ENCODE results near the gene CARD6. TPM values are rescaled to one million over a fixed set of nuclear protein-coding genes. Genes with fewer than 3 reads are reported as not detected.

The CARD6 gene
- total and polyA plus RNA-seq, 9 of the 15 experiments (the other 6 are each of a cell fraction or from before 2014, with no cell fraction given): 3.5 to 8.3 (median 5.9) TPM

- intact Hi-C loops (cut with micrococcal nuclease): loop anchor here (1.0 to 10.0 kb wide), 3 partner anchors 218 to 938 kb away; no protein-coding TSS in a partner anchor
- DNase-seq (ENCODE audit: extremely low read depth in 1 of 4, low spot score in 3 of 4) (no peak), FAIRE-seq (no peak), ATAC-seq (no peak)
- WGBS (ENCODE audit: insufficient coverage, low coverage, missing lambda C conversion rate): 11% methylated on average over 2 of the region's 2 CpGs
- BruUV-seq (replicated peaks): no TSS peak
- Histone ChIP-seq H3K4me2 (ENCODE audit: insufficient read depth, low read length) (no peak overlapping the region), H3K9me3 (replicated peaks; ENCODE audit: control insufficient read depth, insufficient read depth, low read depth, low read length) (no peaks in the 10 kb centered on the region), H4K20me1 (replicated peaks; ENCODE audit: control insufficient read depth, insufficient read depth, low read length) (no peaks in the 10 kb centered on the region), H3K27ac (ENCODE audit: extremely low read depth, low read depth, low read length) (no peak overlapping the region), H3K79me2 (ENCODE audit: control insufficient read depth, insufficient read depth, low read length) (no peaks in the 10 kb centered on the region), H3K9ac (ENCODE audit: insufficient read depth in 1 of 2, low read depth in 2 of 2, low read length in 2 of 2) (no peak overlapping the region), H3K27me3 (ENCODE audit: control insufficient read depth in 2 of 2, insufficient read depth in 2 of 2, low read length in 2 of 2) (no peaks in the 10 kb centered on the region), H2AFZ (ENCODE audit: low read depth, low read length) (no peak overlapping the region), H3K9me1 (ENCODE audit: control insufficient read depth, insufficient read depth, low read length) (no peaks in the 10 kb centered on the region), H3K4me1 (replicated peaks in 1 of 2; ENCODE audit: control insufficient read depth in 2 of 2, insufficient read depth in 2 of 2, low read length in 2 of 2) (no peaks in the 10 kb centered on the region), H3K36me3 (ENCODE audit: control insufficient read depth, insufficient read depth, low read length) (no peaks in the 10 kb centered on the region), H3K4me3 (no peak overlapping the region)
- no peak for TF ChIP-seq ETV5 (CRISPR knock-in tag; IDR thresholded peaks at IDR 0.05; ENCODE audit: low read depth)
- TF ChIP-seq ZNF57 (CRISPR knock-in tag; IDR thresholded peaks at IDR 0.05): no peak
- no peak for TF ChIP-seq ZNF282 (CRISPR knock-in tag; IDR thresholded peaks at IDR 0.05)
- in situ Hi-C loops (cut with MboI): no loop called here
- ChIA-PET POLR2A (interaction anchor here (1.2 to 1.3 kb wide), 2 partner anchors 9 to 91 kb away, joined by 3 read pairs; no protein-coding TSS in a partner anchor), CTCF (ENCODE audit: low intra/inter-chr PET ratio) (interaction anchor here (1.1 kb wide), 1 partner anchor 939 kb away, joined by 3 read pairs; no protein-coding TSS in a partner anchor)
Observed at GRCh38 chr5:40904994-40905306, 63.8 kb downstream of the CARD6 start.

GRCh38 chr5:40906351-40906751 is 65.2 kb downstream of the CARD6 start:
- H3K9ac ChIP-seq (ENCODE audit: insufficient read depth in 1 of 2, low read depth in 2 of 2, low read length in 2 of 2): no peak overlapping the region
- H2AFZ ChIP-seq (ENCODE audit: low read depth, low read length): no peak overlapping the region
- H3K9me1 ChIP-seq (ENCODE audit: control insufficient read depth, insufficient read depth, low read length): no peaks in the 10 kb centered on the region
- no peak for FAIRE-seq
- no peaks in the 10 kb centered on the region for H3K27me3 ChIP-seq (ENCODE audit: control insufficient read depth in 2 of 2, insufficient read depth in 2 of 2, low read length in 2 of 2)
- ChIA-PET POLR2A (no interaction called here), CTCF (ENCODE audit: low intra/inter-chr PET ratio) (no interaction called here)
- H3K36me3 ChIP-seq (ENCODE audit: control insufficient read depth, insufficient read depth, low read length): no peaks in the 10 kb centered on the region
- no peak overlapping the region for H3K4me3 ChIP-seq
- no peak for ATAC-seq
- no peak for DNase-seq (ENCODE audit: extremely low read depth in 1 of 4, low spot score in 3 of 4)
- H4K20me1 ChIP-seq (replicated peaks; ENCODE audit: control insufficient read depth, insufficient read depth, low read length): no peaks in the 10 kb centered on the region
- H3K79me2 ChIP-seq (ENCODE audit: control insufficient read depth, insufficient read depth, low read length): no peaks in the 10 kb centered on the region
- no peaks in the 10 kb centered on the region for H3K9me3 ChIP-seq (replicated peaks; ENCODE audit: control insufficient read depth, insufficient read depth, low read depth, low read length)
- intact Hi-C loops (cut with micrococcal nuclease): loop anchor here (10.0 kb wide), 1 partner anchor 728 kb away; no protein-coding TSS in a partner anchor
- no peak overlapping the region for H3K4me2 ChIP-seq (ENCODE audit: insufficient read depth, low read length)
- no TSS peak for BruUV-seq (replicated peaks)
- in situ Hi-C loops (cut with MboI): no loop called here
- H3K4me1 ChIP-seq (replicated peaks in 1 of 2; ENCODE audit: control insufficient read depth in 2 of 2, insufficient read depth in 2 of 2, low read length in 2 of 2): no peaks in the 10 kb centered on the region
- WGBS (ENCODE audit: insufficient coverage, low coverage, missing lambda C conversion rate): 0% methylated on average over 1 of the region's 1 CpG
- H3K27ac ChIP-seq (ENCODE audit: extremely low read depth, low read depth, low read length): no peak overlapping the region
- TF ChIP-seq ETV6 (IDR thresholded peaks at IDR 0.05; ENCODE audit: borderline replicate concordance in 1 of 2, low read depth in 2 of 2, low read length in 1 of 2): no peak
- TF ChIP-seq ETV6 (CRISPR knock-in tag; IDR thresholded peaks at IDR 0.05; ENCODE audit: borderline replicate concordance): no peak
- TF ChIP-seq PHB2 (IDR thresholded peaks at IDR 0.05; ENCODE audit: low read depth): no peak
- no peak for TF ChIP-seq SUPT5H (IDR thresholded peaks at IDR 0.05)
- no peak for TF ChIP-seq BMI1 (IDR thresholded peaks at IDR 0.05; ENCODE audit: low read length)
- no peak for TF ChIP-seq DPF2 (IDR thresholded peaks at IDR 0.05)
- TF ChIP-seq CREB3 (tag; conservative IDR thresholded peaks at IDR 0.05; ENCODE audit: low read depth): no peak
- no peak for TF ChIP-seq HMG20B (CRISPR knock-in tag; IDR thresholded peaks at IDR 0.05)
- no peak for TF ChIP-seq ZEB2 (IDR thresholded peaks at IDR 0.05)
- TF ChIP-seq, protein P1, sequence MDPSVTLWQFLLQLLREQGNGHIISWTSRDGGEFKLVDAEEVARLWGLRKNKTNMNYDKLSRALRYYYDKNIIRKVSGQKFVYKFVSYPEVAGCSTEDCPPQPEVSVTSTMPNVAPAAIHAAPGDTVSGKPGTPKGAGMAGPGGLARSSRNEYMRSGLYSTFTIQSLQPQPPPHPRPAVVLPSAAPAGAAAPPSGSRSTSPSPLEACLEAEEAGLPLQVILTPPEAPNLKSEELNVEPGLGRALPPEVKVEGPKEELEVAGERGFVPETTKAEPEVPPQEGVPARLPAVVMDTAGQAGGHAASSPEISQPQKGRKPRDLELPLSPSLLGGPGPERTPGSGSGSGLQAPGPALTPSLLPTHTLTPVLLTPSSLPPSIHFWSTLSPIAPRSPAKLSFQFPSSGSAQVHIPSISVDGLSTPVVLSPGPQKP (CRISPR knock-in tag; IDR thresholded peaks at IDR 0.05): no peak
- TF ChIP-seq, protein P2, sequence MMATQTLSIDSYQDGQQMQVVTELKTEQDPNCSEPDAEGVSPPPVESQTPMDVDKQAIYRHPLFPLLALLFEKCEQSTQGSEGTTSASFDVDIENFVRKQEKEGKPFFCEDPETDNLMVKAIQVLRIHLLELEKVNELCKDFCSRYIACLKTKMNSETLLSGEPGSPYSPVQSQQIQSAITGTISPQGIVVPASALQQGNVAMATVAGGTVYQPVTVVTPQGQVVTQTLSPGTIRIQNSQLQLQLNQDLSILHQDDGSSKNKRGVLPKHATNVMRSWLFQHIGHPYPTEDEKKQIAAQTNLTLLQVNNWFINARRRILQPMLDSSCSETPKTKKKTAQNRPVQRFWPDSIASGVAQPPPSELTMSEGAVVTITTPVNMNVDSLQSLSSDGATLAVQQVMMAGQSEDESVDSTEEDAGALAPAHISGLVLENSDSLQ (IDR thresholded peaks at IDR 0.05): no peak
- TF ChIP-seq DACH1 (IDR thresholded peaks at IDR 0.05; ENCODE audit: partially characterized antibody): no peak
- TF ChIP-seq CGGBP1 (CRISPR knock-in tag; IDR thresholded peaks at IDR 0.05): no peak
